ENCODE data around the gene SERGEF.
"Not testable (repeated sequence)": the region's sequence is repeated elsewhere in the genome, so short reads cannot be mapped to it uniquely, and the experiment has no call there.

SERGEF gene

DNA sequence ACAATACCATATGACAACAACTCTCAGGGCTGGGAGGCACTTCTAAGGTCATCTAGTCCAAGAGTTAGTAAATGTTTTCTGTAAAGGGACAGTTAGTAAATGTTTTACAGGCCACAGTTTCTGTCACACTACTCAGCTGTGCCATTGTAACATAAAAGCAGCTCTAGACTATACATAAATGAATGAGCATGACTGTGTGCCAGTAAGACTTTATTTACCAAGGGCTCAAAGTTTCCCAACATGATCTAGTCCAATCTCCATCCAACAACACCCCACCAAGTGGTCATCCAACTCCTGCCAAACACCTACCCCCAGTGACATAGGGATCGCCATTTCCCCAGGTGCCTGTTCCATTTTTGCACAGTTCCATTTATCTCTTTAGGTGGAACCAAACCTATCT, 12.1 kb downstream of the SERGEF start:
- no peak for DNase-seq (ENCODE audit: low read depth in 2 of 3, low spot score in 2 of 3)

DNA sequence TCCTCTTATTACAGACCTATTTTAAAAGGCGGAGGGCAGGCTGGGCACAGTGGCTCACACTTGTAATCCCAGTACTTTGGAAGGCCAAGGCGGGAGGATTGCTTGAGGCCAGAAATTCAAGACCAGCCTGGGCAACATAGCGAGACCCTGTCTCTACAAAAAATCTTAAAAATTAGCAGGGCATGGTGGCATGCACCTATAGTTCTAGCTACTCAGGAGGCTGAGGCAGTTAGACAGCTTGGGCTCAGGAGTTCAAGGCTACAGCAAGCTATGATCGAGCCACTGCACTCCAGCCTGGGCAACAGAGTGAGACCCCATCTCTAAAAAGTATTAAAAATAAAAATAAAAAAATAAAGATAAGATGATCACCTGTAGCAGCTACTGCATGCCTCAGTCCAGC, 12.7 kb downstream of the SERGEF start:
- DNase-seq (ENCODE audit: low read depth in 2 of 3, low spot score in 2 of 3), result not testable (repeated sequence)

DNA sequence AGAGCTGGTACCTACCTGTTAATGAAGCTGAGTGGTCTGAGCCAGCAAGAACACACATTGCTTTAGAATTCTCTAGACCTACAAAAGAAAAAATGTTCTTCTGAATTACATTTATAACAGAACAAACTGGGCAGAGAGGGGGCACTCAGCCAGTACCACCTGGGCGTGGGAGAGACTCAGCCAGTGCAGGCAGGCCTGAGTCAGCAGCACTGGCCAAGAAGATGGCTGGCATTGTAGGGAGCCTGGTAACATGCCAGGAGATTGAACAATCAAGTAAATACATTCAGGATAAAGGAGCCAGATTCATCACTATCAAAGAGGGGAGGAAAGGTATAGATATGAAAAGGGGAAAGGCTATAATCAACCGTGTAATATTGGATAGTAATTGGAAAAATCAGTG, 19.9 kb downstream of the SERGEF start:
- DNase-seq (ENCODE audit: low read depth in 2 of 3, low spot score in 2 of 3), result no peak

DNA sequence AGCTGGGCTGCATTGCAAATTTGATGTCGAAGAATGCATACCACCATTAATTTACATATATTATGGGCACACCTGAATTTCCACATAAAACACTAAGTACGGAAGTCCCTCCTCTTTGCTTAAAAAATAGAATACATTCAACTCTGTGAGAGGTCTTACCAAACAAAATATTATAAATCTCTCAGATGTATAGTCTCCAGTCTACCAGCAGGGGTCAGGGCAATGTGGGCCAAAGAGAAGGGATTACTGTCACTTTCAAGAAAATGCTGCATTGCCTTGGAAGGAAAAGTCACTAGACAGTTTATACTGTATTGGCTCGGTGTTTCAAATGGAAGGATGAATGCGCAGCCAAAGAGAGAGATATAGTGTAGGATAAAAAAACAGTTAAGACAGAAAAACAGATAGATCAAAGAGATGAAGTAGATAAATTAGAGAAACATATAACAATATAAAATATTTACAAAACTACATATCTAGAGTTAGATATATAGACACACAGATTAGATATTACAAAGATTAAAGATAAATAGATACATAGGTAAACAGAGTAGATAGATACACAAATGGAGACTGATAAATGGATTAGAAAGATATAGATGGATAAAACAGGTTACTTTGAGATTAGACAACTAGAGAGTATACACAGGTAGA, 20.9 kb downstream of the SERGEF start:
- DNase-seq (ENCODE audit: low read depth in 2 of 3, low spot score in 2 of 3), result no peak

DNA sequence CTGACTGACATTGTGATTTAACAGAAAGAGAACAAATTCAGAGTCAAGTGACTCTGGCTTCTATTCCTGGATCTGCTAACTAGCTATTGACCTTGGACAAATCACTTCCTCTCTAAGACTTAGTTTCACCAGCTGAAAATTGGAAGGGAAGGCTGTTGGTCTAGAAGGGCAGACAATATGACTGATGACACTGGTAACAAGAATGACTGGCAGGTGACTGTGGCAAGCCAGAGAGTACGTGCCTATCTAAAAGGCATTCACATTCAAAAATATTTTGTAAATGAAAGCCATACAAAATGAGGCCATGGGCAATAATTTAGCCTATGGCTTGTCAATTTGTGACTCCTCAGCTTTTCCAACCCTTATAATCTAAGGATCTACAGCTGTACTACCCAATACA, 23.5 kb downstream of the SERGEF start:
- DNase-seq (ENCODE audit: low read depth in 2 of 3, low spot score in 2 of 3), result no peak

DNA sequence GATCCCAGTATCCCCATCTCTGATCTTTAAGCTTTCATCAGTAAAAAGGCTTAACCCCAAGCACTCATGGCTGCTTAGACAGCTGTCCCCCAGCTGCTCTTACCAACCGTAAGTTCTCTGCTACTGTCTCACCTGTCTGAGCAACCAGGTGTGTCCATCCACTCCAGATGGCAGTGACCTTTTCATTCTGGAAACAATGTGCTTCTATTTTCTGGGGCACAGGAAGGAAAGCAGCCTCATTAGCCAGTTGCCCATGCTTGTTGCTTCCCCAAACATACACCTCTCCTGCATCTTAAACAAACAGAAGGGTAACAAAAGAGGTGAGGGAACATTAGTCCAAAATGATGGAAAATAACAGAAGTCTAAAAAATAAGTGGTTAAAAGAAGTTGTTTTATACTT, 24.4 kb downstream of the SERGEF start:
- no peak for DNase-seq (ENCODE audit: low read depth in 2 of 3, low spot score in 2 of 3)

DNA sequence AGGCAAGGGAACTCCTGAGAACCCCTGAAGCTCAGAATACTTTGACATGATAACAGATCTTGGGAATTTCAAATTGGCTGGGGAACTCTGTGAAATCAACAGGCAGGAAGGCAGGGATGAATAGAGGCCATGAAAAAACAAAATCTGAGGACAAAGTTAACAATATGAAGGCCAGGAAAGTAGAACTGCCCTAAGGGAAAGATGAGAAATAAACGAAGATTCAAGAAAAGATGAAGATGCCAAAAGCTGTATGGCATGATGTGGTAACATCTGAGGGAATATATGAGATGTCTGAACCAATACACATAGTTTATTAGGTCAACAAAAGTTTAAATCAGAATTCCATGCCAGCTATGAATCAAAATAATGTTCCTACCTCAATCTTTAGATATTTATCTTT, 25.0 kb downstream of the SERGEF start:
- no peak for DNase-seq (ENCODE audit: low read depth in 2 of 3, low spot score in 2 of 3)

DNA sequence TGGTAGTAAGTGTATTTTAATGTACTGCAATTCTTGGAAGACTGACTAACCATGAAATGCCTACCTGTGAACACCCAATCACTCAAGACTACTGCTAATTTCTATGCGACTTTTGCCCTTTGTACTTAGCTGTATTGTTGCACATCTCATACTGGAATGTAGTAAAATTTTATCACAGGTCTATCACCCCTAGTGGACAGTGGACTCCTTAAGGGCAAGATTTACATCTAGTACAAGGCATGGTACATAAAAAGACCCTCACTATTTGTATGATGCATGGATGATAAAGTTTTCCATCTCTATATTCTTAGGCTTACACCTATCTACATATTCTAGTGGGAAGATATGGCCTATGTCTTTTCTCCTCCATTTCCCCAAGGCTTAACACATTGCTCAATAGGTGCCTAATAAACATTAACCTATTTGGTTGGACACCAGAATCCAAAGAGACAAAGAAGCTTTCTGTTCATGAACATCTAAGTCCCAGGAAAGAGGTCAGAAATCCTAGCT, 26.1 kb downstream of the SERGEF start:
- DNase-seq (ENCODE audit: low read depth in 2 of 3, low spot score in 2 of 3), result no peak

DNA sequence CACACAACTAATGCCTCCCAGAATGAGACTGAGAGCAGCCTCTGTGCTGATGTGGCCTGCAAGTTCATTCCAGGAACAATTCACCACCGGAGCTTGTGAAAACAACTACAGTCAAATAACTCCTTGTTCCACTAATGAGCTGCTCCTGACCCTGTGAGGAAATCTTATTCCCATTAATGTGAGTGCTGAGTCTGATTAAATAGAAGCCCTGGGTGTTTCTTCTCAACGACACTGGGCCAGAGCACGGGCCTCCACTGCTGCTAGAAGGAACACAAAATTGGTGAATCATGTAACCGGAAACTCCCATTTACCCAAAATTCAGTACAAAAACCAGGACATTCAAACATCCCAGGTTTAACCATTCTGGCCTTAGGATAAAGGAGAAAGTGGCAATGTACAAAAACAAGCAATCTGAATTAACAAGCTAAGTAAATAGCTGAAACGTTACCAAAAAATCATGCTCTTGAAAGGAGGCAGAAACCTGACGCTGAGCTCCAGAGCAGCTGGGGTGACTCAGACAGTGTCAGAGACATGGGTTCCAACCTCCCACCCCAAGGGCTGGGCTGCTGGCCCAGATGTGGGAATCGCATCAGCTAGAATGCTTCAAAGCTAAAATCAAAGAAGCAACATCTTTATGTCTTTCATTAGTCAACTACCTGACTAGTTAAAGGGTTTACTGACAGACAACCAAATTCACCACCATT, 26.7 kb downstream of the SERGEF start:
- no peak for DNase-seq (ENCODE audit: low read depth in 2 of 3, low spot score in 2 of 3)

DNA sequence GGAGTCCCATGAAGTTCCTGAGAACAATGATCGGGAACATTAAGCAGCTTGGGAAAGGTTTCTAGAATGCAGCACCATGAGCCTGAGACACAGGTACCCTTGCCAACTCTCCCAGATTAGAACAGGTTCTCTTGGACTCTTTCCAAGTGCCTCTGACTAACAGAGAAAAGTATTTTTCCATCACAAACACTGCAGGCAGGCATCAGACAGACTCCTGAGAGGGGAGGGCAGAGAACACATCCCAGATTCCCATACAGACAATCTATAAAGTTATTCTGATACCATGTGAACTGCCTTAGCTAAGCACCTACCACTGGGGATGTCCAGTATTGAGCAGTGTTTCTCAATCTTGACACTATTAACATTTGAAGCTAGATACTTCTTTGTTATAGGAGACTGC, 27.3 kb downstream of the SERGEF start:
- no peak for DNase-seq (ENCODE audit: low read depth in 2 of 3, low spot score in 2 of 3)

DNA sequence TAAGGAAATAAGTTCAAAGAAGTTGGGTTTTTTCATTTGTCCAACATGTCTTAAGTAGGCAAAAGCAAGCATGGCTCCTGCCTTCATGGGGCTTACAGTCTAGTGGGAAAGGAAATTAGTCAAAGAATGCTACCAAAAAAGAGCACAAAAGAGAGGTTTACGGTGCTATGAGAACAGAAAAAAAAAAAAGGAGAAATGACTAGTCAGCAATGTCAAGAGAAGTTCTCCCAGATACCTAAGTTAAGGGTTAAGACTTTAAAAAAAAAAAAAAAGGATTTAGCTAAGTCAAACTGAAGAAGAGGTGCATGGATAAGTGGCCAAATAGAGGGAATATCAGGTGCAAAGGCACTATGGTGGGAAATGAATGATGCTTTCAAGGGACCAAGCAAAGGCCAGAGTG, 29.3 kb downstream of the SERGEF start:
- no peak for DNase-seq (ENCODE audit: low read depth in 2 of 3, low spot score in 2 of 3)

DNA sequence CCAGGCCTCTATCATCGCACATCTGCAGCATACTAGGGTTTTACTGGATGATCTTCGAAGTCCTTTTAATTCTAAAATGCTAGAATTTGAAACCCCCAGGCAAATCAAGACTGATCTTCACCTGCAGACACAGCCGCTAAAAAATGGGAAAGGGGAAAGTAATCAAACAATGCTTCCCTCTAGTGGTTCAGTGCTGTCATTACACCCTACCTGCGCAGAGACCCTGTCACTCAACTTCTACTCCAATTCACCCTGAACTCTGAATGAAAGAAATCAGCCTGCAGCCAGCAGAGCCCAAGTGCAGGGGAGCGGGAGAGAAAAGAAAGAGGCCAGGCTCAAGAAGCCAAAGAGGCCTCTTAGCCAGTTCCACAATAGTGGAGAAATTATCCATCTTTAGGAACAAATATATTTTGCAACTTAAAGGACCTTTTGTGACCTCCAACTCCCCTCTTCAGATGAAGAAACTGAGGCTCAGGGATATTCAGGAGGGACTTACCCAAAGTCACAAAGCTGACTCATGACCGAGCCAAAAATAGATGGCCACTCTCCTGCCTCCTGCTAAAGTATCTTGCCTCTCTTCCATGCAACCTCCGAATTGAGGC, 33.0 kb downstream of the SERGEF start:
- peak in 1 of 3 experiments; percentile 14 for DNase-seq (ENCODE audit: low read depth in 2 of 3, low spot score in 2 of 3)

DNA sequence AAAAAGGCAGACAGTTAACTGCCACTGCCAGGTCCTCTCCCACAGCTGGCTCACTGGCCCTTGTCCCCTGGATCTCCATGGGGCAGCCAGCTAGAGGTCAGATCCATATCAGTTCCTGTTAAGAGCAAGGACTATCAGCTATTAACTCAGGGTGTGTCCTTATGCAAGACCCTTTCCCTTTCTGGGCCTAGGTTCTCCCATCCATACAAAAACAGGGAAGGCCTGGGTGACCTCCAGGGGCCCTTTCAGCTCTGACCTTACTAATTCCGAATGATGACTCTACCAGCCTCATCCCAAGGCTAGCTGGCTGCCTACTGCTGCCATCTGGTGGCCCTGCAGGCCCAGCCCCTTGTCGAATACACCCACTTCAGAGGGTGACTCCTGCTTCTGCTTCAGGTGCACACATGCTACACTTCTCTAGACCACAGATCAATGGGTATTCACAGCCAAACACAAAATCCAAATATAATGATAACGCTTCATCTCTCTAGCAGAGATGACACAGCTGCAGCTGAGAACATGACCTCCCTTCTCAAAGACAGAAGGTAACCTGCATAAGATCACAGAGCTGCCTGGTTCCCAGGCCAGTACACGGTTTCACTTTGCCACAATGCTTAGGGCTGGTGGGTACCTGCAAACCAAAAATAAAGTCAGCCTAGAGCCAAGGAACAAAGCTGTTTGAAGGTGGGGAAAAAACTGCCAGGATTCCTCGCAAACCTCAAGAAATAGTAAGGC, 34.1 kb downstream of the SERGEF start:
- DNase-seq (ENCODE audit: low read depth in 2 of 3, low spot score in 2 of 3), result no peak

DNA sequence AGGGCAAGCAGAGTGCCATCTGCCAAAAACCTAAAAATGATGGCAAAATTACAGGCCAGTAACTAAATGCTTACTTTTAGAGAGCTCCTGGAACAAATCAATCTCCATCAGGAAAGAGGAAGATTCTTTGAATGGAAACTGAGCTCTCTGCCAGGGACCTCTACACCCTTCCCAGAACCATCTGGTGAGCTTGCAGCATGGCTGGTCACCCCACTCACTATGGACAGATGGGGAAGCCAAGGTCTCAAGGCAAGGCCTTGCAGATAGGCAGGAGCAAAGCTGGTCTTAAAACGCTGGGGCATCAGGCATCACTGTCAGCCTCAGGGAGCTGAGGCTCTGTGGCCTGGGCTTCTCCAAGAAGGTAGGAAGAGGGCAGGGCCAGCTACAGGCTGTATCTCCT, 36.2 kb downstream of the SERGEF start:
- DNase-seq (ENCODE audit: low read depth in 2 of 3, low spot score in 2 of 3), result no peak

DNA sequence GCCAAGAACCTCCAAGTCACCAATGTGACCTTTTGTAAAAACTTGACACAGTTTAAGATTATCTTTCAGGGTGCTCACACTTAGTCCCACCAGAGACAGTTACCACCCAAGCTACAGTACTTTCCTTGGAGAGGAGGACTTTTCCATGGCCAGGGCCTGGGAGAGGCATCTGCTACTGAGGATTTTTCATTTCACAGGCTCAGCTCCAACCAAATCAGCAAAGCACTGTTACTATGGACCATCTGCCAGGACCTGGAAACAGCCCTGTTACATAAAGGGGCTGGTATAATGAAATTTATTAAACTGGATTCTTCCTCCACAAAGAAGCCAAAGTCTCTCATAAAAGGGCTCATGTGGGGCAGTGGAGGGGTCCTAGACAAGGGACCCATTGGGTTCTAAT, 38.6 kb downstream of the SERGEF start:
- DNase-seq (ENCODE audit: low read depth in 2 of 3, low spot score in 2 of 3), result no peak

DNA sequence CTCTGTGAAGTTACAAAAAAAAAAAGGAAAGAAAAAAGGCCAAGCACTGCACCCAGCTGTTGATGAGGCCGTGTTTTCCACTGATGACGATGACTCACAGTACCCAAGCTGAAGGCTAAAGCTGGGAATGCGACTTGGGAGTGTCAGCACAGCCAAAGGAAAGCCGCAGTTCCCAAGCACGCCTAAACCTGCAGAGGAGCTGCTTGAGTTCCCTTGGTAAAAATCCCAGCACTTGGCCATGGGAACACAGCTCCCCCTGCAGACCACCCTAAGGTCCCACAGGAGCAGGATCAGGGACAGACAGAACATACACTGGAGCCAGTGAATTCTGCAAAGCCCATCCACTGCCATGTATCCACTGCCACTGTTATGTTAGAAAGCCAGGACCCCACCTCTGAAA, 39.9 kb downstream of the SERGEF start:
- no peak for DNase-seq (ENCODE audit: low read depth in 2 of 3, low spot score in 2 of 3)

DNA sequence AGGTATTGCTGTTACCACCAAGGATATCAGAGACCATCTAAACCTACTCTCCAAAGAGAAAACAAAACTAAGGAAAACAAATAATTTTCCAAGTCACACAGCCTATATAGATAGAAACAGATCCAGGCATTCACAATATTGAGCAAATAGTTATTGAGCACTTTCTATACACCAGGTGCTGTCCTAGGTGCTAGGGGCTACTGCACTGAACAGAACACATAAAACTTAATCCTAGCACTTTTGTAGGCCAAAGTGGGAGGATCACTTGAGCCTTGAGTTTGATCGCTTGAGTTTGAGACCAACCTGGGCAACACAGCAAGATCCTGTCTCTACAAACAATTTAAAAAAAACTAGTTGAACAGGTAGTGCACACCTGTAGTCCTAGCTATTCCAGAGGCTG, 44.6 kb downstream of the SERGEF start:
- DNase-seq (ENCODE audit: low read depth in 2 of 3, low spot score in 2 of 3), result no peak

DNA sequence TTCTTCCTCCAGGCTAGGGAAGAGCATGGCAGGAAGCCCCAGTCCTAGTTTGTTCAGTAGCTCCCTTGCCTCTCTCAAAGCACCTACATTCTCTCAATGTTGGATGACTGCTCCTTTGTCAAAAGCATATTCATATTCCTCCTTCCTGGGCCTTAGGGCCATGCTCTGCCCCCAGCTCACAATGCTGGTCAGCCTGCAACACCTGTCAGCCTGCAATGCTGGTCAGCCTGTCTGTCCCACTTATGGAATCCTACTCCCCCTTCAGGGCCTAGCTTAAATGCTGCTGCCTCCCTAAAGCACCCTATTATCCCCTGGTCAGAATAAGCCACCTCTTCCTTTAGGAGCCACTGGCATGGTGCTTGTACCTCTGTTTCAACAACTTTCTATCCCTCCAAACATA, 45.2 kb downstream of the SERGEF start:
- no peak for DNase-seq (ENCODE audit: low read depth in 2 of 3, low spot score in 2 of 3)

DNA sequence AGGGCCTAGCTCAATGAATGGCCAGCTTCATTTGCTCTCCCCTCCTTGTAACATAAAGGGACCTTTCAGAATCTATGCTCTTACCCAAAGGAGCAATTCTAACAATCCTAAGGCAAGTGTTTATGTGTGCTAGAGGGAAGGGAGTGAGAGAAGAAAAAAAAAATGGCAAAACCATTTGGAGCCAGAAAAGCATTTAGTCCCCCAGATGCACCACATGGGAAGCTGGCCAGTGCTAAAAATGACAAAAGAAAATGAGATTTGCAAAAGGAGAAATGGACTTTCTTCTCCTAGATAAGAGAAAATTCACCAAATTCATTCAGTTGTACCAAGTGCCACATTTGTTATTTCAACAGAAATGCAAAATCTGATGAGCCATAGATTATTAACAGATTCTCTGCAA, 52.8 kb downstream of the SERGEF start:
- DNase-seq (ENCODE audit: low read depth in 2 of 3, low spot score in 2 of 3), result no peak

DNA sequence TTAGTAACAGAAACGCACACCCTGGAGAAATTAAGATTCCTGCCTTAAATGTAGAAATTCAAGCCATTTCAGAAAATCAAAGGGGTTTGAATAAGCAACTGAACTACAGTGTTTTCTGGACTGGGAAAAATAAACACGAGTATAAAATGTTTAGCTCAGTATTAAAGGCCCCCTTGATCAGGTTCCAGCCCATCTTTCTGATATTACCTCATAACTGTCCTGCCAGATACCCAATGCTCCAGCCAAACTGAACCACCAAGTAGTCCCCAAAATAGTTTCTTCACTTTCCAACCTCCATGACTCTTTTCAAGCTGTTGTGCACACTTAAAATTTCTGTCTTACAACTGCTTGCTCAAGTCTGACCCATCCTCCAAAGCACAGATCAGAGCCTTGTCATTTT, 54.4 kb downstream of the SERGEF start:
- DNase-seq (ENCODE audit: low read depth in 2 of 3, low spot score in 2 of 3), result no peak

DNA sequence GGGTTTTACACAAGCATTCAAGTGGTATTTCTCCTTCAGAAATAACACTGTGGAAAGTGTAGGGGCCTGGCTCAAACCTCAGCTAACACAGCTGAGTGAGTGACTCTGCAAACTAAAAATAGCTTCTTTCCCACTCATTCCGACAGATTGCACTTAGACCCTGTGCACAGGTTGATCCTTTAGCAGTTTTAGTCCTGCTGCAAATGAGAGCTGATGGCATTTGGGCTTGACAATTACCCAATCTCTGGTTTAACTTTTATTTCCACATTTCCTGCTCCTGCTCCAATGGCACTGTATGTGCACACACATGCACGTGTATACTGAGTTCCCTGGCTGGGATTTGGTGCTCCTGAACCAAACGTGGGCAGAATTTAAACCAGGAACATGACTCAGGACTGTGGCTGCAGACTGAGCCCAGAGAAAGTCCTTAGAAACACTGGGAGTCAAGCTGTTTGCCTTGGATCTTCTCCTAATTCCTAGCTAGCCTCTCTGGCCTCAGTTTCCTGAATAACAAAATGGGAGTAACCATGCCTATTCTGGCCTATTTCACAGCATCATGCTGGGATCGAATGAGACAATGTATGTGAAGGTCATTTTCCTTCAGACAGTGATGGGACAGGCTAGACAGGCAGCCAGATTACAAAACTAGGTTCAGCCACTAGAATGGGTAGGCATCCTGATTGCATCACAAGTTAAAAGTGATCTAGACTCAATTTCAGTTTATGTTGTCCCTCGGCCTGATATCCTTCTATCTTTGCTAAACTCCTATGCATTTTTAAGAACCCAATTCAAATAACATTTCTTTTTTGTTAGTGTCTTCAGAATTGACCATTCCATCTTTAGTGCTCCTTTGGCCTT, 58.2 kb downstream of the SERGEF start:
- no peak for DNase-seq (ENCODE audit: low read depth in 2 of 3, low spot score in 2 of 3)

Measured in activated CD8-positive, alpha-beta memory T cell treated with anti-CD3 and anti-CD28 coated beads for 48 hours (primary cell).